Endothelial cell of hepatic sinusoid (primary cell): ENCODE measurements around the gene CHD9NB.

Experiments
- in situ Hi-C: cut with HindIII; loops from 2 replicates; pipeline ENCODE4 v1.10.0; 2017; ENCODE audit warnings: low sequenced_read_pairs

CHD9NB gene

DNA sequence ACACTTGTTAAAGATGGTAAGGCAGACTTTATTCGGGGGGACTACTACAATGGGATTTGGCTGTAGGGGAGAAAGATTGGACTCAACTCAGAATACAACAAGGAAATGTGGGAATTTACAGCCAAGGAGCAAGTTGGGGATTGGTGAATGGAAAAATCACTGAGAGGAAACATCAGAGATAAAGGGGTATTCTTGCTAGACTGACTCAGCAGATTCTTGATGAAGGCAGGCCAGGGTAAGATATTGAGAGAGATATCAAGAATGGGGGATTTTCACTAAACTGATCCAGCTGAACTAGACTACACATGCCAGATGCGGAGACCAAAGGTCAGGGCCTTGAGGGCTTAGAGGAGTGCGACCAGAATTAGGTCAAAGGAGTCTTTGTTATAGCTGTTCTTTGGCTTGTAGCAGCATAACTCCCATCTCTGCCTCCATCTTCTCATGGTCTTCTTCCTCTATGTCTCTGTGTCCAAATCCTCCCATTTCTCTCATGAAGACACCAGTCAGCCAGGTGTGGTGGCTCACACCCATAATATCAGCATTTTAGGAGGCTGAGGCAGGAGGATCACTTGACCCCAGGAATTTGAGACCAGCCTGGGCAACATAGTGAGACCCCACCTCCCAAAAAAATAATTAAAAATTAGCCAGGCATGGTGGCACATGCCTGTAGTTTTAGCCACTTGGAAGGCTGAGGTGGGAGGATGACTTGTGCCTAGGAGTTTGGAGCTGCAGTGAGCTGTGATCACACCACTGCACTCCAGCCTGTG lies 17.3 kb downstream of the CHD9NB start:
- in situ Hi-C loops, result no loop called here

GRCh38 chr16:53034306-53034705 lies 18.4 kb downstream of the CHD9NB start:
- in situ Hi-C loops, result no loop called here

- in situ Hi-C loops, result no loop called here
Measured at GRCh38 chr16:53031323-53031942, 21.3 kb downstream of the CHD9NB start.

- in situ Hi-C loops, result no loop called here
Measured at GRCh38 chr16:53029971-53030370, 22.7 kb downstream of the CHD9NB start.

GRCh38 chr16:53024045-53024444 lies 28.7 kb downstream of the CHD9NB start:
- in situ Hi-C loops, result no loop called here

DNA sequence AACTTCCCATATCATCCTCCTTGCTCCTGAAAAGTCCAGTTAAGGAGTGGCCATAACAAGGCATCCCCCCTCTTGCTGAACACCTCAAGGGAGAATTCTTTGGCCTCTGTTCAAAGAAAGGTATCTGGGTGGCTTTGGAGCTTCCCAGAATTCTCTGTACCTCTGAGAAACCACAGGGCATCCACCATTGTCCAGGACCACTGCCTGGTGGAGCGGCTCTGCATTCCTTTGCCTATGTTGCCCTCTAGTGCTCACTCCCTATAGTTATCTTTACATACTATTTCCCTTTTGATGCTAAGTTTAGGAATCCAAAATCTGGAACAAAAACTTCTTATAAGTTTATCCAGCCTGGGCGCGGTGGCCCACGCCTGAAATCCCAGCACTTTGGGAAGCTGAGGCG lies 30.3 kb downstream of the CHD9NB start:
- in situ Hi-C loops, result no loop called here

GRCh38 chr16:53018834-53019416 lies 33.8 kb downstream of the CHD9NB start:
- in situ Hi-C loops, result no loop called here

DNA sequence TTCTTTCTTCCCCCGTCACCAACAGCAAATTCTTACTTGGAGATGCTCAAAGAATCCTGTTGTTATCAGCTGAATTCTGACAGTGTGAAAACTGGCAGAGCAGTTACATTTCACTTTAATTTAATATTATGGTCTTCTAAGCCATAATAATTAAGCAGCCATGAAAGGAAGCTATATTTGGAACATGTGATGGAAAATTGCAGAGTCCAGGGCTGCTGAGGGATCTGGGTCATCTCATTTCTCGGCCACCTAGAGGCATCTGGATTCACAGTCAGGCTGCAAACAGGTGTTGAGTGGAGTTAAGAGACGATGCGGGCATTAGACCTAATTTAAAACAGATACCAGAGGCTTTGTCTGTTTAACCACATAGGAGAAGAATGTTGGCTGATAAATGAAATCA lies 38.4 kb downstream of the CHD9NB start:
- in situ Hi-C loops, result no loop called here

DNA sequence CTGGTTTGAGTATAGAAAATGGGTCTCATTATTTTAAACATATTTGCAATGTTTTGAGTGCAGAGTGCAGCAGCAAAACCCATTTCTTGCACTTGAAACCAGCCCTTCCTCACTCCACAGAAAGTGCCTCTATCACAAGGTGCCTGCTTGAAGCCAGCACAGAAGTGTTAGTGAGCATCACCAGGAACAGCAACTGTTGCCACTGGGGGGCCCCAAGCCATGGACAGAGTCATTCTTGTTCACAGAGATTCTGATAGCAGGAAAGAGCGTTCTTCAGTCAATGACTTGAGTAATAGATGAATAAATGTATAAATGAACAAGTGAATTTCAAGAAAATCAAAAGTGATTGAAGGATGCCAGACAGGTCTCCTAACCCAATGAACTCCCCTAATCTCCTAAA lies 45.6 kb downstream of the CHD9NB start:
- in situ Hi-C loops, result loop anchor here (10.0 kb wide), 1 partner anchor 462 kb away; the partner anchor contains the start of gene TOX3

GRCh38 chr16:52997922-52998321 lies 54.8 kb downstream of the CHD9NB start:
- in situ Hi-C loops, result no loop called here

DNA sequence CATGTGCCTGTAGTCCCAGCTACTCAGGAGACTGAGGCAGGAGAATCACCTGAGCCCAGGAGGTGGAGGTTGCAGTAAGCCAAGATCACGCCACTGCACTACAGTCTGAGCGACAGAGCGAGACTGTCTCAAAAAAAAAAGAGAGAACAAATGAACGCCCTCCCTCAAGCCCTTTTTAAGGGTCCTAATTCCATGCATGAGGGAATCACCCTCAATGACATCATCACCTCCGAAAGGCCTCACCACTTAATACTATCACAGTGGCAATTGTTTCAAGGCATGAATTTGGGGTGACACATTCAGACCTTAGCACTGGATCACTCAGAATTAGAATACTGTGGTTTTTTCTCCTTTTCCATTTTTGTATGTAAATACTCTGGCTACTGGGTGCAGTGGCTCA lies 57.8 kb downstream of the CHD9NB start:
- in situ Hi-C loops, result no loop called here

DNA sequence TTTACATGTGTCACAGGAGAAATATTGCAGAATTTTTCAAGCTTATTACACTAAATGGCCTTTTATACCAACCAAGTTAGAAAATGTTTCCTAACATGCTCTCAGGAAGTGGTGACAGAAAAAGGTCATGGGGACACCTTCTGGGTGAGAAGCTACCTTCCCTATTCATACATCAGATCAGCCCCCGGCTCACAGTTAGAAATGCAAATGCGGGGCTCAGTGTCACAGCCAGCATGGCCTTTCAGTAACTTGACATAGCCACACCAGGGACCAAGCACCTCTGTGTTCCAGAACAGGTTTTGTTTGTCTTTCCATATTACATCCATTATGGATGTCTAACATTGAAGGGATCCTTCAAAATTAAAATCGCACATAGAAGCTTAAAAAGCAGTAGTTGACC lies 59.5 kb downstream of the CHD9NB start:
- in situ Hi-C loops, result no loop called here

DNA sequence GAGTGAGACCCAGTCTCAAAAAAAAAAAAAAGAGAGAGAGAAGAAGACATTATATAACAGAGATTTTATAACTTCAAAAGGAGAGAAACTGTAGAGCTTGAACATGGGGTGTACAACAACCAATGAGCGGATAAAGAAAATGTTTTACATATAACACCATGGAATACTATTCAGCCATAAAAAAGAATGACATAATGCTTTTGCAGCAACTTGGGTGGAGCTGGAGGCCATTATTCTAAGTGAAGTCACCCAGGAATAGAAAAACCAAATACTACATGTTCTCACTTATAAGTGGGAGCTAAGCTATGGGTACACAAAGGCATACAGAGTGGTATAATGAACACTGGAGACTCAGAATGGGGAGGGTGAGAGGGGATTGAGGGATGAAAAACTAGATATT lies 61.1 kb downstream of the CHD9NB start:
- in situ Hi-C loops, result no loop called here
